ENCODE measurements around the gene HS2ST1.

- TF ChIP-seq POLR2A (IDR thresholded peaks at IDR 0.05) (no peak), CTCF (IDR thresholded peaks at IDR 0.05) (no peak), EP300 (IDR thresholded peaks at IDR 0.05) (no peak)
Measured at GRCh38 chr1:87143413-87144135, 229.1 kb downstream of the HS2ST1 start.

All from ovary (tissue), 3 donors.